ENCODE measurements around the gene TSPAN2. TPM values are rescaled to one million over a fixed set of nuclear protein-coding genes. Genes with fewer than 3 reads are reported as not detected.

The TSPAN2 gene
- total and polyA plus RNA-seq, 2 experiments from 2014 or later = 2.8 to 4.1 TPM

DNA sequence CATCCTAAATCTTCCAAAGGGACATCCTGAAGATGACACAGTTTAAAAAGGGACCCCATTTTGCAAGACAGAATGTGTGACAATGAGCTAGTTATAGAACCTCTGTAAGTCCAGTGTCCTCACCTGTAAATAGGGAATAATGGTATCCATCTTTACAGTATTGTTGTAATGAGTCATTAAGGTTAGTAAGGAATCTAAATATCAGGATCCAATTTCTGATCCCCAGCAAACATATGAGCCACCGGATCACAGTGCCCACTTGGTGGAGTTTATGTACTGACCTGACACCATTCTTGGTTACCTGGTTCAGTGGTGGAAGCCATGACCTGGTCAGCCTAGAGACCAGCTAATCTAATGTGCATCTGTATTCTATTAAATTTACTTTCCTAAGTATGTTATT is 47.9 kb upstream of the TSPAN2 start:
- 96% methylated on average over 1 of the region's 1 CpG for WGBS (ENCODE audit: low lambda C conversion rate, missing lambda C conversion rate)

DNA sequence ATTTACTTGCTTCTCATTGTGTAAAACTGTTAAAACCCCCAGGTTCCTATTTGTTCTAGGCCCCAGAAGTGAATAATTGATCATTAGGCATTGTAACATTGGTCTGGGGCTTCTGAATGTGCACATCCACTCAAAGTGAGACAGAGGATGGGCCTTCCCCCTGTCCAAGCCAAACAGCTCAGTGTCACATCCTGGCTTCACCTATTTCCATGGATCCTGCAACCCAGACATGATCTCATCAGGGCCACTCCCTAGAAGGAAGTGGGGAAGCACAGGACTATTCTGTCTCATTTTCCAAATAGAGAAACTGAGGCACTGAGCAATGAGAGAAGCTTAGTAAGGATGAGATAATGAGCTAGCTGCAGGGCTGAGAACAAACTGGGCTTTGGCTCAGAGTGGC is 47.4 kb upstream of the TSPAN2 start:
- Histone ChIP-seq H3K79me2 (no peaks in the 10 kb centered on the region), H3K4me1 (ENCODE audit: insufficient read depth) (peaks cover 10% of the 10 kb centered on the region), H4K20me1 (ENCODE audit: insufficient read depth, poor library complexity, severe bottlenecking) (no peaks in the 10 kb centered on the region), H3K9me3 (ENCODE audit: low read depth) (no peaks in the 10 kb centered on the region), H3K4me2 (no peak overlapping the region), H3K27me3 (no peaks in the 10 kb centered on the region), H3K36me3 (replicated peaks; ENCODE audit: insufficient read depth, low read depth) (no peaks in the 10 kb centered on the region), H3K27ac (no peak overlapping the region), H3K9me2 (replicated peaks; ENCODE audit: insufficient read depth) (no peaks in the 10 kb centered on the region), H2AFZ (no peak overlapping the region), H3K4me3 (no peak overlapping the region)
- TF ChIP-seq EZH2 (IDR thresholded peaks at IDR 0.05; ENCODE audit: borderline replicate concordance) (no peak), EZH2phosphoT487 (IDR thresholded peaks at IDR 0.05; ENCODE audit: low read depth, severe bottlenecking, unreplicated experiment) (no peak)
- TF ChIP-seq, protein P1, sequence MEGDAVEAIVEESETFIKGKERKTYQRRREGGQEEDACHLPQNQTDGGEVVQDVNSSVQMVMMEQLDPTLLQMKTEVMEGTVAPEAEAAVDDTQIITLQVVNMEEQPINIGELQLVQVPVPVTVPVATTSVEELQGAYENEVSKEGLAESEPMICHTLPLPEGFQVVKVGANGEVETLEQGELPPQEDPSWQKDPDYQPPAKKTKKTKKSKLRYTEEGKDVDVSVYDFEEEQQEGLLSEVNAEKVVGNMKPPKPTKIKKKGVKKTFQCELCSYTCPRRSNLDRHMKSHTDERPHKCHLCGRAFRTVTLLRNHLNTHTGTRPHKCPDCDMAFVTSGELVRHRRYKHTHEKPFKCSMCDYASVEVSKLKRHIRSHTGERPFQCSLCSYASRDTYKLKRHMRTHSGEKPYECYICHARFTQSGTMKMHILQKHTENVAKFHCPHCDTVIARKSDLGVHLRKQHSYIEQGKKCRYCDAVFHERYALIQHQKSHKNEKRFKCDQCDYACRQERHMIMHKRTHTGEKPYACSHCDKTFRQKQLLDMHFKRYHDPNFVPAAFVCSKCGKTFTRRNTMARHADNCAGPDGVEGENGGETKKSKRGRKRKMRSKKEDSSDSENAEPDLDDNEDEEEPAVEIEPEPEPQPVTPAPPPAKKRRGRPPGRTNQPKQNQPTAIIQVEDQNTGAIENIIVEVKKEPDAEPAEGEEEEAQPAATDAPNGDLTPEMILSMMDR (IDR thresholded peaks at IDR 0.05; ENCODE audit: poor library complexity) = no peak
- no peak for DNase-seq (ENCODE audit: low spot score)

More for the DNA sequence above, 47.9 kb upstream of the TSPAN2 start:
- H3K27ac ChIP-seq = no peak overlapping the region
- peaks cover 10% of the 10 kb centered on the region for H3K4me1 ChIP-seq (ENCODE audit: insufficient read depth)
- no peak for DNase-seq (ENCODE audit: low spot score)
- no peaks in the 10 kb centered on the region for H3K36me3 ChIP-seq (replicated peaks; ENCODE audit: insufficient read depth, low read depth)
- H3K27me3 ChIP-seq = no peaks in the 10 kb centered on the region
- no peaks in the 10 kb centered on the region for H3K9me3 ChIP-seq (ENCODE audit: low read depth)
- no peak overlapping the region for H3K4me2 ChIP-seq
- H2AFZ ChIP-seq = no peak overlapping the region
- H3K4me3 ChIP-seq = no peak overlapping the region
- no peaks in the 10 kb centered on the region for H4K20me1 ChIP-seq (ENCODE audit: insufficient read depth, poor library complexity, severe bottlenecking)
- TF ChIP-seq, protein P1 (IDR thresholded peaks at IDR 0.05; ENCODE audit: poor library complexity) = no peak
- TF ChIP-seq EZH2 (IDR thresholded peaks at IDR 0.05; ENCODE audit: borderline replicate concordance) (no peak), EZH2phosphoT487 (IDR thresholded peaks at IDR 0.05; ENCODE audit: low read depth, severe bottlenecking, unreplicated experiment) (no peak)
- no peaks in the 10 kb centered on the region for H3K9me2 ChIP-seq (replicated peaks; ENCODE audit: insufficient read depth)
- no peaks in the 10 kb centered on the region for H3K79me2 ChIP-seq

DNA sequence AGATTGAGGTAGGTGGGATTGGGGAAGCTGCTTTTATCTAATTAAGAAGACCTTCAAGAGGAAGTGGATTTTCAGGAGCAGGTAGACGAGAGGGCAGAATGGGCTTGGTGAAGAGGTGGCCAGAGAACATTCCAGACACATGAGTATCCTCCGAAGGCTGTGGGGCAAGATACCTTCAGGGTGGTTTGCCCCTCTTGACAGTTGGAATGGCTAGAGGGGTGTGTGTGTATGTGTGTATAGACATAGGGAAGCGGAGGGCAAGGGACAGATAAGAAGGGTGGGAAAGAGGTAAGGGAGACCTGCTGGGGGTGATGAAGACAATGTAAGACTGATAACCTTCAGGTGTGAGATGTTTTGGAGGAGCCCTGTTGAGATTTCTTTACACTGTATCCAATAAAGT is 46.8 kb upstream of the TSPAN2 start:
- peaks cover 10% of the 10 kb centered on the region for H3K4me1 ChIP-seq (ENCODE audit: insufficient read depth)
- H3K79me2 ChIP-seq = no peaks in the 10 kb centered on the region
- DNase-seq (ENCODE audit: low spot score) = no peak
- no peaks in the 10 kb centered on the region for H3K27me3 ChIP-seq
- H3K4me3 ChIP-seq = no peak overlapping the region
- 73% methylated on average over 3 of the region's 3 CpGs for whole genome bisulfite sequencing (ENCODE audit: low lambda C conversion rate, missing lambda C conversion rate)
- no peaks in the 10 kb centered on the region for H4K20me1 ChIP-seq (ENCODE audit: insufficient read depth, poor library complexity, severe bottlenecking)
- H3K4me2 ChIP-seq = no peak overlapping the region
- H2AFZ ChIP-seq = no peak overlapping the region
- H3K9me3 ChIP-seq (ENCODE audit: low read depth) = no peaks in the 10 kb centered on the region
- no peaks in the 10 kb centered on the region for H3K36me3 ChIP-seq (replicated peaks; ENCODE audit: insufficient read depth, low read depth)
- H3K27ac ChIP-seq = no peak overlapping the region
- no peaks in the 10 kb centered on the region for H3K9me2 ChIP-seq (replicated peaks; ENCODE audit: insufficient read depth)
- TF ChIP-seq EZH2 (IDR thresholded peaks at IDR 0.05; ENCODE audit: borderline replicate concordance) (no peak), EZH2phosphoT487 (IDR thresholded peaks at IDR 0.05; ENCODE audit: low read depth, severe bottlenecking, unreplicated experiment) (no peak)
- TF ChIP-seq, protein P1 (IDR thresholded peaks at IDR 0.05; ENCODE audit: poor library complexity) = no peak

DNA sequence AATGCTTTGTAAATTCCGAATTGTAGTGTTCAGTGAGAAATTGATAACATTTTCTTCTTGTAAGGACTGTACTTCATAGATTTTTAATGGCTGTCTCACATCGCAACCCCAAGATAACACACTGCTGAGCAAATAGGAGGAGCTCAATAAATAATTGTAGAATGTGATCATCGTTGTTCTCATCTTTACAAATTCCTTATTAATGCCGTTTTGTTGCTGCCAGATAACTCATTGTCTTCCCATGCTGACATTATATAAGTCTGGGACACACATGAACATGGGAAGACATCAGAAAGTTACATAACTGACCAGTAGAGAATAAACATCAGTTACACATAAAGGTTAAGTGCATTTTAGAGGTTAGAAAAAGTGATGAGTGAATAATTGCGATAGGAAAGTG is 46.4 kb upstream of the TSPAN2 start:
- TF ChIP-seq, protein P1 (IDR thresholded peaks at IDR 0.05; ENCODE audit: poor library complexity) = no peak
- TF ChIP-seq EZH2 (IDR thresholded peaks at IDR 0.05; ENCODE audit: borderline replicate concordance) = no peak
- no peak for TF ChIP-seq EZH2phosphoT487 (IDR thresholded peaks at IDR 0.05; ENCODE audit: low read depth, severe bottlenecking, unreplicated experiment)
- Histone ChIP-seq H3K4me3 (no peak overlapping the region), H3K79me2 (no peaks in the 10 kb centered on the region), H3K27ac (no peak overlapping the region), H3K9me3 (ENCODE audit: low read depth) (no peaks in the 10 kb centered on the region), H3K27me3 (no peaks in the 10 kb centered on the region), H4K20me1 (ENCODE audit: insufficient read depth, poor library complexity, severe bottlenecking) (no peaks in the 10 kb centered on the region), H3K4me1 (ENCODE audit: insufficient read depth) (peaks cover 10% of the 10 kb centered on the region), H2AFZ (no peak overlapping the region), H3K9me2 (replicated peaks; ENCODE audit: insufficient read depth) (no peaks in the 10 kb centered on the region), H3K4me2 (no peak overlapping the region), H3K36me3 (replicated peaks; ENCODE audit: insufficient read depth, low read depth) (no peaks in the 10 kb centered on the region)
- WGBS (ENCODE audit: low lambda C conversion rate, missing lambda C conversion rate) = 73% methylated on average over 5 of the region's 5 CpGs
- DNase-seq (ENCODE audit: low spot score) = no peak
